HCT116 (cell line): ENCODE measurements around the gene TOB2.

Experiments
- CTCF ChIP-seq, 3 experiments: fragments of 200-600 bp in 1 of 3; sonication (generic) in 1 of 3; IDR thresholded peaks in 2 of 3; conservative IDR thresholded peaks in 1 of 3; 2 replicates each; pipeline ENCODE4 v1.5.1; 2012 to 2017; ENCODE audit warnings: low read depth in 2 of 3, low read length in 2 of 3, antibody characterized with exemption in 1 of 3, borderline replicate concordance in 1 of 3, control low read depth in 1 of 3, mild to moderate bottlenecking in 1 of 3, mixed read lengths in 1 of 3, mixed run types in 1 of 3, moderate library complexity in 1 of 3; ENCODE audit not compliant: insufficient read depth in 1 of 3
- EGR1 ChIP-seq: IDR thresholded peaks from 2 replicates; pipeline ENCODE4 v1.6.1; 2012; ENCODE audit warnings: low read depth
- ELF1 ChIP-seq: IDR thresholded peaks from 2 replicates; pipeline ENCODE4 v1.6.1; 2012; ENCODE audit warnings: low read depth, borderline replicate concordance
- MAX ChIP-seq: IDR thresholded peaks from 2 replicates; pipeline ENCODE4 v1.6.1; 2012
- POLR2A ChIP-seq: IDR thresholded peaks from 2 replicates; pipeline ENCODE4 v1.7.0; 2011; ENCODE audit warnings: borderline replicate concordance; ENCODE audit not compliant: insufficient read depth, insufficient read length; ENCODE audit errors: extremely low read depth
- REST ChIP-seq: IDR thresholded peaks from 2 replicates; pipeline ENCODE4 v1.6.1; 2012; ENCODE audit warnings: low read depth
- SIN3A ChIP-seq: IDR thresholded peaks from 2 replicates; pipeline ENCODE4 v1.6.1; 2012; ENCODE audit warnings: low read depth
- SP1 ChIP-seq: IDR thresholded peaks from 2 replicates; pipeline ENCODE4 v1.6.1; 2012; ENCODE audit warnings: low read depth

GRCh38 chr22:41429232-41429950, 17.2 kb downstream of the TOB2 start:
- TF ChIP-seq EGR1, result no peak
- no peak for TF ChIP-seq CTCF (IDR thresholded peaks at IDR 0.05 in 2 of 3, conservative IDR thresholded peaks at IDR 0.05 in 1 of 3; ENCODE audit: borderline replicate concordance in 1 of 3, insufficient read depth in 1 of 3, low read depth in 2 of 3, low read length in 2 of 3)
- no peak for TF ChIP-seq SIN3A
- no peak for TF ChIP-seq MAX
- TF ChIP-seq POLR2A, result no peak
- TF ChIP-seq REST, result no peak
- no peak for TF ChIP-seq ELF1
- no peak for TF ChIP-seq SP1
